HG03097 (cell line): ENCODE measurements around the gene CAMTA1.

ENCODE experiments used
- ATAC-seq: cut with Tn5 transposase; IDR thresholded peaks from one replicate; pipeline ENCODE4 v1.9.1; 2021; ENCODE audit not compliant: unreplicated experiment, low FRiP score

The CAMTA1 gene

GRCh38 chr1:7344299-7344698, 559.0 kb downstream of the CAMTA1 start:
- no peak for ATAC-seq

- no peak for ATAC-seq
Observed at GRCh38 chr1:7345516-7345915, 560.3 kb downstream of the CAMTA1 start.

- no peak for ATAC-seq
Observed at GRCh38 chr1:7346070-7346596, 560.9 kb downstream of the CAMTA1 start.

GRCh38 chr1:7346600-7347570, 561.6 kb downstream of the CAMTA1 start:
- no peak for ATAC-seq

GRCh38 chr1:7348073-7348472, 562.8 kb downstream of the CAMTA1 start:
- no peak for ATAC-seq

- ATAC-seq = no peak
Observed at GRCh38 chr1:7348580-7348979, 563.3 kb downstream of the CAMTA1 start.

GRCh38 chr1:7350804-7351203, 565.5 kb downstream of the CAMTA1 start:
- no peak for ATAC-seq

GRCh38 chr1:7351649-7352048, 566.4 kb downstream of the CAMTA1 start:
- no peak for ATAC-seq

GRCh38 chr1:7352364-7352763, 567.1 kb downstream of the CAMTA1 start:
- ATAC-seq = no peak

GRCh38 chr1:7352974-7353373, 567.7 kb downstream of the CAMTA1 start:
- ATAC-seq = no peak

- ATAC-seq = no peak
Observed at GRCh38 chr1:7355646-7356045, 570.4 kb downstream of the CAMTA1 start.

- no peak for ATAC-seq
Observed at GRCh38 chr1:7356079-7356478, 570.8 kb downstream of the CAMTA1 start.

GRCh38 chr1:7358425-7358824, 573.2 kb downstream of the CAMTA1 start:
- no peak for ATAC-seq

- ATAC-seq = no peak
Observed at GRCh38 chr1:7360526-7360925, 575.3 kb downstream of the CAMTA1 start.

GRCh38 chr1:7362947-7363346, 577.7 kb downstream of the CAMTA1 start:
- ATAC-seq = no peak

GRCh38 chr1:7363450-7363849, 578.2 kb downstream of the CAMTA1 start:
- no peak for ATAC-seq

- ATAC-seq = no peak
Observed at GRCh38 chr1:7365706-7366105, 580.5 kb downstream of the CAMTA1 start.

GRCh38 chr1:7366286-7366954, 581.2 kb downstream of the CAMTA1 start:
- ATAC-seq = no peak

- ATAC-seq = no peak
Observed at GRCh38 chr1:7366955-7367665, 581.9 kb downstream of the CAMTA1 start.

GRCh38 chr1:7369866-7370265, 584.6 kb downstream of the CAMTA1 start:
- ATAC-seq = no peak

- ATAC-seq = no peak
Observed at GRCh38 chr1:7371926-7372325, 586.7 kb downstream of the CAMTA1 start.
